Hepatocyte (in vitro differentiated cells): ENCODE measurements around the gene SIPA1.

Experiments used
- EZH2 ChIP-seq: fragments of 200-600 bp; sonication (generic); IDR thresholded peaks from 2 replicates; pipeline ENCODE4 v1.6.1; 2016; ENCODE audit warnings: antibody characterized with exemption, mild to moderate bottlenecking, borderline replicate concordance
- TF ChIP-seq, protein P1 (sequence below): fragments of 200-600 bp; sonication (generic); IDR thresholded peaks from 2 replicates; pipeline ENCODE4 v1.5.1; 2016; ENCODE audit warnings: antibody characterized with exemption, mild to moderate bottlenecking; ENCODE audit not compliant: poor library complexity

DNA sequence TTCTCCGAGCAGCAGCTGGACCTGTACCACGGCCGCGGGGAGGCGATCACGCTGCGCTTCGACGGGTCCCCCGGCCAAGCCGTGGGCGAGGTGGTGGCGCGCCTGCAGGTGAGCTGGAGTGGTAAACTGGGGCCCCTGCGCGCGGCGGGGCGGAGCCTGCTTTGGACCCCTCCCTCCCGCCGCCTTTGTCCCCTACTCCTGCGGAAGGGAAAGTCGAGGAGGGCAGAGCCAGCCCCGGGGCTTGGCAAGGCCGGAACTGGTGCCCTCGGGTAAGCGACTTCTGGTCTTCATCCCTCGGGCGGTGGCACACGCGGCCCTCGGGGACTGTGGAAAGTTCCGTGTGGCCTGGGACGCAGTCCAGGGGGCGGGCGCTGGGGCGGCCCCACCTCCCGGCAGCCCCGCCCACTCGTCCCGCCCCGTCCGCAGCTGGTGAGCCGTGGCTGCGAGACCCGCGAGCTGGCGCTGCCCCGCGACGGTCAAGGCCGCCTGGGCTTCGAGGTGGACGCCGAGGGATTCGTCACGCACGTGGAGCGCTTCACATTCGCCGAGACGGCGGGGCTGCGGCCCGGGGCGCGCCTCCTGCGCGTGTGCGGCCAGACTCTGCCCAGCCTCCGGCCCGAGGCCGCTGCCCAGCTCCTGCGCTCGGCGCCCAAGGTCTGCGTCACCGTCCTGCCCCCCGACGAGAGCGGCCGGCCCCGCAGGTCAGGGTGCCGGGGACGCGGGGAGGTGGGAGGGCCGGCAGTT lies 9.2 kb downstream of the SIPA1 start:
- TF ChIP-seq, protein P1, sequence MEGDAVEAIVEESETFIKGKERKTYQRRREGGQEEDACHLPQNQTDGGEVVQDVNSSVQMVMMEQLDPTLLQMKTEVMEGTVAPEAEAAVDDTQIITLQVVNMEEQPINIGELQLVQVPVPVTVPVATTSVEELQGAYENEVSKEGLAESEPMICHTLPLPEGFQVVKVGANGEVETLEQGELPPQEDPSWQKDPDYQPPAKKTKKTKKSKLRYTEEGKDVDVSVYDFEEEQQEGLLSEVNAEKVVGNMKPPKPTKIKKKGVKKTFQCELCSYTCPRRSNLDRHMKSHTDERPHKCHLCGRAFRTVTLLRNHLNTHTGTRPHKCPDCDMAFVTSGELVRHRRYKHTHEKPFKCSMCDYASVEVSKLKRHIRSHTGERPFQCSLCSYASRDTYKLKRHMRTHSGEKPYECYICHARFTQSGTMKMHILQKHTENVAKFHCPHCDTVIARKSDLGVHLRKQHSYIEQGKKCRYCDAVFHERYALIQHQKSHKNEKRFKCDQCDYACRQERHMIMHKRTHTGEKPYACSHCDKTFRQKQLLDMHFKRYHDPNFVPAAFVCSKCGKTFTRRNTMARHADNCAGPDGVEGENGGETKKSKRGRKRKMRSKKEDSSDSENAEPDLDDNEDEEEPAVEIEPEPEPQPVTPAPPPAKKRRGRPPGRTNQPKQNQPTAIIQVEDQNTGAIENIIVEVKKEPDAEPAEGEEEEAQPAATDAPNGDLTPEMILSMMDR, result no peak
- TF ChIP-seq EZH2, result no peak
